ENCODE measurements around the gene SAMD1. TPM values are rescaled to one million over a fixed set of nuclear protein-coding genes. Genes with fewer than 3 reads are reported as not detected.

The SAMD1 gene
- total RNA-seq, 1 experiment from 2014 or later, result 108 TPM

- H3K23me2 ChIP-seq (ENCODE audit: insufficient read length, low read depth, low read length, poor library complexity, severe bottlenecking), result peaks cover 1% of the 10 kb centered on the region
- H3K23ac ChIP-seq (ENCODE audit: insufficient read length, low read depth, low read length), result no peak overlapping the region
- peaks cover 21 to 30% (median 24%) of the 10 kb centered on the region in 3 experiments for H3K36me3 Mint-ChIP-seq (ENCODE audit: insufficient read depth in 1 of 3, low read depth in 3 of 3)
- no peak for DNase-seq
- no peak overlapping the region for H2BK120ac ChIP-seq (ENCODE audit: low read depth, low read length, poor library complexity, severe bottlenecking)
- H4K5ac ChIP-seq (ENCODE audit: insufficient read length, low read depth, low read length), result no peak overlapping the region
- no peaks in the 10 kb centered on the region for H4K20me1 ChIP-seq (ENCODE audit: control insufficient read depth, insufficient read depth, insufficient read length)
- H3K27me3 ChIP-seq (ENCODE audit: insufficient read depth, low read length), result peaks cover under 1% of the 10 kb centered on the region; the same call in 1 of the 2 replicates
- no peak overlapping the region for H2AFZ ChIP-seq (ENCODE audit: low read length)
- H2AK5ac ChIP-seq (ENCODE audit: insufficient read length, low read length), result no peak overlapping the region
- no peak overlapping the region for H2BK5ac ChIP-seq (ENCODE audit: insufficient read length, low read length)
- H3K18ac ChIP-seq (ENCODE audit: insufficient read length, low read depth, low read length), result no peak overlapping the region
- H3K9me3 ChIP-seq (ENCODE audit: control insufficient read depth, low read depth, low read length), result no peaks in the 10 kb centered on the region
- H2BK15ac ChIP-seq (ENCODE audit: low read depth, low read length), result no peak overlapping the region
- no peak overlapping the region for H3K27ac Mint-ChIP-seq
- no peak overlapping the region for H3K27ac ChIP-seq (ENCODE audit: insufficient read length, low read depth, low read length)
- no peak overlapping the region for H2BK12ac ChIP-seq (ENCODE audit: insufficient read length, low read depth, low read length)
- no peak overlapping the region for H3T11ph ChIP-seq (ENCODE audit: low read length)
- no peak overlapping the region for H3K14ac ChIP-seq (ENCODE audit: insufficient read depth, low read length)
- no peak overlapping the region for H3K4me2 ChIP-seq (ENCODE audit: insufficient read depth, insufficient read length, low read length)
- H3K79me1 ChIP-seq (ENCODE audit: insufficient read depth, low read depth, low read length, poor library complexity, severe bottlenecking), result no peaks in the 10 kb centered on the region
- peaks cover 4 to 9% of the 10 kb centered on the region in 2 experiments for H3K4me1 Mint-ChIP-seq
- no peak overlapping the region for H3K9ac ChIP-seq (ENCODE audit: extremely low read depth, insufficient read length, low read length)
- WGBS (ENCODE audit: extremely low coverage, insufficient read length, low lambda C conversion rate), result no CpG with 5 or more reads among the region's 3 CpGs
- no peak overlapping the region for H4K8ac ChIP-seq (replicated peaks; ENCODE audit: insufficient read length, low read depth, low read length)
- H3K9me3 Mint-ChIP-seq, result peaks cover 3 to 7% of the 10 kb centered on the region in 2 experiments; a peak in 3 of 5 replicates
- peaks cover 17% of the 10 kb centered on the region for H3K27me3 Mint-ChIP-seq (ENCODE audit: low read depth)
- no peak for TF ChIP-seq CTCF (conservative IDR thresholded peaks at IDR 0.05)
- H2BK20ac ChIP-seq (ENCODE audit: low read depth, low read length, poor library complexity, severe bottlenecking), result no peak overlapping the region
- no peak overlapping the region for H4K91ac ChIP-seq (ENCODE audit: insufficient read length, low read depth, low read length)
- no peak overlapping the region for H3K4ac ChIP-seq (ENCODE audit: low read depth, low read length)
- no peaks in the 10 kb centered on the region for H3K79me2 ChIP-seq (ENCODE audit: insufficient read depth, low read length)
- no peaks in the 10 kb centered on the region for H3K4me1 ChIP-seq (ENCODE audit: insufficient read depth, low read length)
- H3K4me3 Mint-ChIP-seq, result no peak overlapping the region
- no peak overlapping the region for H3K56ac ChIP-seq (ENCODE audit: insufficient read length, low read depth, low read length)
Measured at GRCh38 chr19:14053032-14053431, 37.5 kb downstream of the SAMD1 start.
